HG02884 (cell line): ENCODE results near the gene BIN2.
"Not testable (repeated sequence)": the region's sequence is repeated elsewhere in the genome, so short reads cannot be mapped to it uniquely, and the experiment has no call there.

Source experiments
- ATAC-seq: cut with Tn5 transposase; IDR thresholded peaks from one replicate; pipeline ENCODE4 v1.9.1; 2021; ENCODE audit warnings: mild to moderate bottlenecking, moderate library complexity; ENCODE audit not compliant: unreplicated experiment

The BIN2 gene

GRCh38 chr12:51318057-51318806, 5.7 kb downstream of the BIN2 start:
- ATAC-seq, result not testable (repeated sequence)

GRCh38 chr12:51311389-51311788, 12.6 kb downstream of the BIN2 start:
- no peak for ATAC-seq

- ATAC-seq, result no peak
Observed at GRCh38 chr12:51307655-51308593, 16.1 kb downstream of the BIN2 start.

GRCh38 chr12:51306507-51306906, 17.5 kb downstream of the BIN2 start:
- no peak for ATAC-seq

- not testable (repeated sequence) for ATAC-seq
Observed at GRCh38 chr12:51300768-51301167, 23.2 kb downstream of the BIN2 start.

GRCh38 chr12:51295651-51296050, 28.3 kb downstream of the BIN2 start:
- no peak for ATAC-seq

- not testable (repeated sequence) for ATAC-seq
Observed at GRCh38 chr12:51294097-51294496, 29.9 kb downstream of the BIN2 start.

GRCh38 chr12:51293696-51294095, 30.3 kb downstream of the BIN2 start:
- ATAC-seq, result no peak

- ATAC-seq, result not testable (repeated sequence)
Observed at GRCh38 chr12:51291603-51292513, 32.1 kb downstream of the BIN2 start.

GRCh38 chr12:51285843-51286242, 38.1 kb downstream of the BIN2 start:
- no peak for ATAC-seq

- no peak for ATAC-seq
Observed at GRCh38 chr12:51281202-51281924, 42.6 kb downstream of the BIN2 start.

GRCh38 chr12:51275088-51275487, 48.9 kb downstream of the BIN2 start:
- no peak for ATAC-seq

GRCh38 chr12:51272810-51273209, 51.2 kb downstream of the BIN2 start:
- not testable (repeated sequence) for ATAC-seq

GRCh38 chr12:51270951-51271518, 52.9 kb downstream of the BIN2 start:
- ATAC-seq, result no peak

- ATAC-seq, result peak; percentile 64
Observed at GRCh38 chr12:51270067-51270950, 53.7 kb downstream of the BIN2 start, which contains the start of gene SMAGP. TSS of gene SMAGP (minus strand) at chr12:51270415. CDS start at chr12:51269278, 1,137 bp downstream.

- ATAC-seq, result peak; percentile 34
Observed at GRCh38 chr12:51269174-51270066, 54.6 kb downstream of the BIN2 start.

- no peak for ATAC-seq
Observed at GRCh38 chr12:51265024-51265423, 59.0 kb downstream of the BIN2 start.

- ATAC-seq, result no peak
Observed at GRCh38 chr12:51264297-51264696, 59.7 kb downstream of the BIN2 start.
